ENCODE results near the gene FGF11.

GRCh38 chr17:7444682-7445618 lies 5.6 kb downstream of the FGF11 start, which contains the start of gene CHRNB1:
- TF ChIP-seq, protein P1, sequence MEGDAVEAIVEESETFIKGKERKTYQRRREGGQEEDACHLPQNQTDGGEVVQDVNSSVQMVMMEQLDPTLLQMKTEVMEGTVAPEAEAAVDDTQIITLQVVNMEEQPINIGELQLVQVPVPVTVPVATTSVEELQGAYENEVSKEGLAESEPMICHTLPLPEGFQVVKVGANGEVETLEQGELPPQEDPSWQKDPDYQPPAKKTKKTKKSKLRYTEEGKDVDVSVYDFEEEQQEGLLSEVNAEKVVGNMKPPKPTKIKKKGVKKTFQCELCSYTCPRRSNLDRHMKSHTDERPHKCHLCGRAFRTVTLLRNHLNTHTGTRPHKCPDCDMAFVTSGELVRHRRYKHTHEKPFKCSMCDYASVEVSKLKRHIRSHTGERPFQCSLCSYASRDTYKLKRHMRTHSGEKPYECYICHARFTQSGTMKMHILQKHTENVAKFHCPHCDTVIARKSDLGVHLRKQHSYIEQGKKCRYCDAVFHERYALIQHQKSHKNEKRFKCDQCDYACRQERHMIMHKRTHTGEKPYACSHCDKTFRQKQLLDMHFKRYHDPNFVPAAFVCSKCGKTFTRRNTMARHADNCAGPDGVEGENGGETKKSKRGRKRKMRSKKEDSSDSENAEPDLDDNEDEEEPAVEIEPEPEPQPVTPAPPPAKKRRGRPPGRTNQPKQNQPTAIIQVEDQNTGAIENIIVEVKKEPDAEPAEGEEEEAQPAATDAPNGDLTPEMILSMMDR (conservative IDR thresholded peaks at IDR 0.05 in 1 of 2, IDR thresholded peaks at IDR 0.05 in 1 of 2; ENCODE audit: extremely low read depth in 1 of 2, insufficient read depth in 1 of 2, low read depth in 1 of 2, low read length in 2 of 2), result no peak
- no peak for TF ChIP-seq EZH2 (IDR thresholded peaks at IDR 0.05; ENCODE audit: borderline replicate concordance, low read length)
